ENCODE data around the gene OR4C11.

The OR4C11 gene

GRCh38 chr11:55607545-55607944, at the start of gene OR4C11:
Gene OR4C11, minus strand, starts transcription at chr11:55607645. Its CDS starts 3,272 bp downstream, at chr11:55604373.
- TF ChIP-seq CTCF (IDR thresholded peaks at IDR 0.05), result no peak

GRCh38 chr11:55655096-55655495, 47.7 kb upstream of the OR4C11 start:
- TF ChIP-seq CTCF (IDR thresholded peaks at IDR 0.05), result no peak

- TF ChIP-seq CTCF (IDR thresholded peaks at IDR 0.05), result no peak
Observed at GRCh38 chr11:55652560-55652959, 45.1 kb upstream of the OR4C11 start.

- TF ChIP-seq CTCF (IDR thresholded peaks at IDR 0.05), result no peak
Observed at GRCh38 chr11:55648027-55648426, 40.6 kb upstream of the OR4C11 start, which contains the start of gene OR4S2. Gene OR4S2, plus strand, starts transcription at chr11:55648327. Its CDS starts 2,577 bp downstream, at chr11:55650904.

GRCh38 chr11:55634813-55635212, 27.4 kb upstream of the OR4C11 start, which contains the start of gene OR4P4:
Gene OR4P4, plus strand, starts transcription at chr11:55635113.
- no peak for TF ChIP-seq CTCF (IDR thresholded peaks at IDR 0.05)

- no peak for TF ChIP-seq CTCF (IDR thresholded peaks at IDR 0.05)
Observed at GRCh38 chr11:55624531-55624930, 17.1 kb upstream of the OR4C11 start.

GRCh38 chr11:55572548-55572947, 34.9 kb downstream of the OR4C11 start:
- TF ChIP-seq CTCF (IDR thresholded peaks at IDR 0.05), result no peak

GRCh38 chr11:55571828-55572227, 35.6 kb downstream of the OR4C11 start, which contains the start of gene OR4C16:
Gene OR4C16, plus strand, starts transcription at chr11:55572128. Its CDS starts 0 bp downstream, at chr11:55572128.
- no peak for TF ChIP-seq CTCF (IDR thresholded peaks at IDR 0.05)
